MM.1S (cell line): Measurements from ENCODE around the gene CHEK1.

Experiments
- DNase-seq: peaks from one replicate; pipeline ENCODE4 v3.0.0-alpha.2; 2015
- H2AFZ ChIP-seq: fragments of 300-600 bp; sonication (generic); 2 replicates; pipeline ENCODE4 v1.6.0; 2016; ENCODE audit warnings: antibody characterized with exemption, low read length
- H3F3A ChIP-seq: fragments of 300-600 bp; sonication (generic); 2 replicates; pipeline ENCODE4 v1.6.1; 2016; ENCODE audit warnings: mild to moderate bottlenecking, antibody characterized with exemption, low read length, moderate library complexity, mixed read lengths; ENCODE audit not compliant: insufficient read depth
- H3K27ac ChIP-seq: fragments of 300-600 bp; sonication (generic); 2 replicates; pipeline ENCODE4 v1.5.1; 2016; ENCODE audit warnings: mild to moderate bottlenecking, low read length
- H3K27me3 ChIP-seq: fragments of 300-600 bp; sonication (generic); replicated peaks from 2 replicates; pipeline ENCODE4 v1.6.0; 2016; ENCODE audit warnings: low read length; ENCODE audit not compliant: insufficient read depth
- H3K36me3 ChIP-seq: fragments of 300-600 bp; sonication (generic); replicated peaks from 2 replicates; pipeline ENCODE4 v1.6.1; 2016; ENCODE audit warnings: mild to moderate bottlenecking, low read length, mixed read lengths; ENCODE audit not compliant: insufficient read depth
- H3K4me1 ChIP-seq: fragments of 300-600 bp; sonication (generic); 2 replicates; pipeline ENCODE4 v1.6.1; 2016; ENCODE audit warnings: low read length, mixed read lengths
- H3K4me2 ChIP-seq: fragments of 300-600 bp; sonication (generic); 2 replicates; pipeline ENCODE4 v1.6.0; 2016; ENCODE audit warnings: low read depth, low read length
- H3K4me3 ChIP-seq: fragments of 300-600 bp; sonication (generic); 2 replicates; pipeline ENCODE4 v1.5.1; 2016; ENCODE audit warnings: low read length, mixed read lengths
- H3K79me2 ChIP-seq: fragments of 300-600 bp; sonication (generic); 2 replicates; pipeline ENCODE4 v1.6.1; 2016; ENCODE audit warnings: mixed run types, low read length, mixed read lengths
- H3K9ac ChIP-seq: fragments of 300-600 bp; sonication (generic); 2 replicates; pipeline ENCODE4 v1.6.1; 2016; ENCODE audit warnings: low read length, mixed read lengths
- H3K9me2 ChIP-seq: fragments of 300-600 bp; sonication (generic); replicated peaks from 2 replicates; pipeline ENCODE4 v1.6.1; 2016; ENCODE audit warnings: mild to moderate bottlenecking, low read length, mixed read lengths; ENCODE audit not compliant: insufficient read depth
- H3K9me3 ChIP-seq: fragments of 300-600 bp; sonication (generic); replicated peaks from 2 replicates; pipeline ENCODE4 v1.6.1; 2016; ENCODE audit warnings: mild to moderate bottlenecking, low read length, mixed read lengths; ENCODE audit not compliant: insufficient read depth
- H4K20me1 ChIP-seq: fragments of 300-600 bp; sonication (generic); 2 replicates; pipeline ENCODE4 v1.6.1; 2016; ENCODE audit warnings: mild to moderate bottlenecking, low read length, moderate library complexity, mixed read lengths; ENCODE audit not compliant: insufficient read depth
- EZH2 ChIP-seq: fragments of 300-600 bp; sonication (generic); optimal IDR thresholded peaks from 2 replicates; pipeline ENCODE3; 2017; ENCODE audit warnings: low read depth, mild to moderate bottlenecking, antibody characterized with exemption, low read length, mixed read lengths
- EZH2phosphoT487 ChIP-seq: fragments of 300-600 bp; sonication (generic); IDR thresholded peaks from 2 replicates; pipeline ENCODE4 v1.6.1; 2018; ENCODE audit warnings: antibody characterized with exemption, low read length
- TF ChIP-seq, protein P1 (sequence below): fragments of 300-600 bp; sonication (generic); IDR thresholded peaks from 2 replicates; pipeline ENCODE4 v1.5.1; 2016; ENCODE audit warnings: antibody characterized with exemption, low read length, mixed read lengths

The CHEK1 gene

GRCh38 chr11:125670172-125670571 is 45.2 kb downstream of the CHEK1 start:
- H3K4me3 ChIP-seq: no peak overlapping the region
- H3K9ac ChIP-seq: no peak overlapping the region
- H3K36me3 ChIP-seq: no peaks in the 10 kb centered on the region

GRCh38 chr11:125671561-125671960 is 46.6 kb downstream of the CHEK1 start:
- Histone ChIP-seq H3K9me2 (no peaks in the 10 kb centered on the region), H3K4me1 (no peaks in the 10 kb centered on the region), H3K9ac (no peak overlapping the region), H3K9me3 (no peaks in the 10 kb centered on the region), H3K79me2 (peaks cover 8% of the 10 kb centered on the region), H3K4me3 (no peak overlapping the region), H2AFZ (no peak overlapping the region), H3K27ac (no peak overlapping the region), H3K36me3 (no peaks in the 10 kb centered on the region), H3F3A (no peaks in the 10 kb centered on the region), H4K20me1 (no peaks in the 10 kb centered on the region), H3K4me2 (no peak overlapping the region), H3K27me3 (no peaks in the 10 kb centered on the region)
- DNase-seq: no peak
- no peak for TF ChIP-seq EZH2
- no peak for TF ChIP-seq EZH2phosphoT487
- TF ChIP-seq, protein P1, sequence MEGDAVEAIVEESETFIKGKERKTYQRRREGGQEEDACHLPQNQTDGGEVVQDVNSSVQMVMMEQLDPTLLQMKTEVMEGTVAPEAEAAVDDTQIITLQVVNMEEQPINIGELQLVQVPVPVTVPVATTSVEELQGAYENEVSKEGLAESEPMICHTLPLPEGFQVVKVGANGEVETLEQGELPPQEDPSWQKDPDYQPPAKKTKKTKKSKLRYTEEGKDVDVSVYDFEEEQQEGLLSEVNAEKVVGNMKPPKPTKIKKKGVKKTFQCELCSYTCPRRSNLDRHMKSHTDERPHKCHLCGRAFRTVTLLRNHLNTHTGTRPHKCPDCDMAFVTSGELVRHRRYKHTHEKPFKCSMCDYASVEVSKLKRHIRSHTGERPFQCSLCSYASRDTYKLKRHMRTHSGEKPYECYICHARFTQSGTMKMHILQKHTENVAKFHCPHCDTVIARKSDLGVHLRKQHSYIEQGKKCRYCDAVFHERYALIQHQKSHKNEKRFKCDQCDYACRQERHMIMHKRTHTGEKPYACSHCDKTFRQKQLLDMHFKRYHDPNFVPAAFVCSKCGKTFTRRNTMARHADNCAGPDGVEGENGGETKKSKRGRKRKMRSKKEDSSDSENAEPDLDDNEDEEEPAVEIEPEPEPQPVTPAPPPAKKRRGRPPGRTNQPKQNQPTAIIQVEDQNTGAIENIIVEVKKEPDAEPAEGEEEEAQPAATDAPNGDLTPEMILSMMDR: no peak

More at GRCh38 chr11:125670172-125670571, 45.2 kb downstream of the CHEK1 start:
- Histone ChIP-seq H3K9me3 (no peaks in the 10 kb centered on the region), H4K20me1 (no peaks in the 10 kb centered on the region), H3K9me2 (no peaks in the 10 kb centered on the region), H3K79me2 (peaks cover 18% of the 10 kb centered on the region), H3F3A (no peaks in the 10 kb centered on the region), H3K4me2 (no peak overlapping the region), H3K4me1 (no peaks in the 10 kb centered on the region), H3K27me3 (no peaks in the 10 kb centered on the region), H2AFZ (no peak overlapping the region), H3K27ac (no peak overlapping the region)
- no peak for DNase-seq
- TF ChIP-seq EZH2phosphoT487 (no peak), EZH2 (no peak)
- TF ChIP-seq, protein P1: no peak

GRCh38 chr11:125674210-125674609 is 49.2 kb downstream of the CHEK1 start:
- no peaks in the 10 kb centered on the region for H3K27me3 ChIP-seq
- H3K4me2 ChIP-seq: no peak overlapping the region
- no peak overlapping the region for H3K27ac ChIP-seq
- H3K9ac ChIP-seq: no peak overlapping the region
- H4K20me1 ChIP-seq: no peaks in the 10 kb centered on the region
- TF ChIP-seq EZH2phosphoT487: no peak
- no peak for TF ChIP-seq EZH2
- TF ChIP-seq, protein P1: no peak
- no peak overlapping the region for H2AFZ ChIP-seq
- H3K79me2 ChIP-seq: no peaks in the 10 kb centered on the region
- DNase-seq: no peak
- H3K9me2 ChIP-seq: no peaks in the 10 kb centered on the region
- H3K4me1 ChIP-seq: no peaks in the 10 kb centered on the region
- no peaks in the 10 kb centered on the region for H3K9me3 ChIP-seq
- no peak overlapping the region for H3K4me3 ChIP-seq
- H3K36me3 ChIP-seq: no peaks in the 10 kb centered on the region
- no peaks in the 10 kb centered on the region for H3F3A ChIP-seq
